RWPE2 (cell line): Measurements from ENCODE around the gene RNU5D-1.

Experiments
- ATAC-seq: fragments of 200-7000 bp; cut with Tn5 transposase; 3 replicates; pipeline ENCODE4 v1.9.1; 2021; ENCODE audit warnings: low read depth
- DNase-seq: peaks from one replicate; pipeline ENCODE4 v3.0.0-alpha.2; 2020; ENCODE audit warnings: low spot score
- H3K27ac ChIP-seq: fragments of 450-650 bp; 2 replicates; pipeline ENCODE4 v1.5.1; 2017; ENCODE audit warnings: mild to moderate bottlenecking; ENCODE audit not compliant: poor library complexity, severe bottlenecking
- H3K27me3 ChIP-seq: fragments of 250-450 bp; sonication (Bioruptor Pico); 2 replicates; pipeline ENCODE4 v1.5.1; 2021; ENCODE audit warnings: mild to moderate bottlenecking, moderate library complexity; ENCODE audit not compliant: insufficient read depth, poor library complexity, severe bottlenecking
- H3K36me3 ChIP-seq: fragments of 250-450 bp; sonication (Bioruptor Pico); 2 replicates; pipeline ENCODE4 v1.5.1; 2020; ENCODE audit warnings: low read depth, mild to moderate bottlenecking, moderate library complexity
- H3K4me1 ChIP-seq: fragments of 250-450 bp; sonication (Bioruptor Pico); 2 replicates; pipeline ENCODE4 v1.5.1; 2021; ENCODE audit warnings: mild to moderate bottlenecking, moderate library complexity; ENCODE audit not compliant: insufficient read depth, poor library complexity, severe bottlenecking
- H3K4me3 ChIP-seq: fragments of 250-450 bp; sonication (Bioruptor Pico); 2 replicates; pipeline ENCODE4 v1.5.1; 2021; ENCODE audit warnings: mild to moderate bottlenecking, moderate library complexity; ENCODE audit not compliant: severe bottlenecking
- H3K9me3 ChIP-seq: fragments of 250-450 bp; sonication (Bioruptor Pico); 2 replicates; pipeline ENCODE4 v1.5.1; 2021; ENCODE audit warnings: mild to moderate bottlenecking, moderate library complexity; ENCODE audit not compliant: severe bottlenecking
- TF ChIP-seq, protein P1 (sequence below): fragments of 450-650 bp; IDR thresholded peaks from one replicate; pipeline ENCODE4 v1.5.1; 2017; ENCODE audit warnings: mild to moderate bottlenecking, moderate library complexity; ENCODE audit not compliant: poor library complexity, severe bottlenecking

The RNU5D-1 gene

DNA sequence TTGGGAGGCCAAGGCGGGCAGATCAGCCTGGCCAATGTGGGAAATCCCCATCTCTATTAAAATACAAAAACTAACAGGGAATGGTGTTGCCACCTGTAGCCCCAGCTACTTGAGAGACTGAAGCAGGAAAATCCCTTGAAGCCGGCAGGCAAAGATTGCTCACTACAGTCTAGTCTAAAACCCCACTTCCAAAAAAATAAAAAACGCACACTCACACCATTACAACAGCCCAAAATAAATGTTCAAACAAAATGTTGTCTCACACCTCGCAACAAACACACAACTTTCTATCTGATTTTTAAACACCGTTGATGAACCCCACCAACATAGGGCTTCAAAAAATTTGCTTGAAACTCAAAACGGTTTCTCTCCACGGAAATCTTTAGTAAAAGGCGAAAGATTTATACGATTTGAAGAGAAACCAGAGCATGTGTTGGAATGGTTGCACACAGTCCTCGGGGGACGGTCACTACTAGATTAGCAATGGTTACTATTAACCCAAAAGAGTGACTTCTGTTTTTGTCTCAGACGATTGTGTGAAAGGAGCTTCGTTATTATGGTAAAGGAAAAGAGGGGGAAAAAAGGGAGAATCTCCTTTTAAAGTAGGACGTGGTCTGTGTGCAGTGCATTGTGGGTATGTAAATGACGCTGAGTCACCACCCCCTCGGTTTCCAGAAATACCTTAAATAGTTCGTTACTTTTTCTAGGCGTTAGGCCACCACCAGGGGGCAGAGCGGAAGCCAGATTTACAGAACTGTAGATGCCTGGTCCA is at the start of gene RNU5D-1:
Gene RNU5D-1, minus strand, starts transcription at position 430 of the 772 bp plus-strand sequence.
- ATAC-seq (peak; percentile 88), DNase-seq (peak; percentile 86)
- peak within 1 kb of the TSS; percentile 2 for H3K4me3 ChIP-seq
- peaks cover 17% of the 10 kb centered on the region for H3K4me1 ChIP-seq
- H3K27ac ChIP-seq: peak within 1 kb of the TSS; percentile 90
- H3K36me3 ChIP-seq: no peaks in the 10 kb centered on the region
- H3K9me3 ChIP-seq: no peaks in the 10 kb centered on the region
- H3K27me3 ChIP-seq: no peaks in the 10 kb centered on the region
- TF ChIP-seq, protein P1, sequence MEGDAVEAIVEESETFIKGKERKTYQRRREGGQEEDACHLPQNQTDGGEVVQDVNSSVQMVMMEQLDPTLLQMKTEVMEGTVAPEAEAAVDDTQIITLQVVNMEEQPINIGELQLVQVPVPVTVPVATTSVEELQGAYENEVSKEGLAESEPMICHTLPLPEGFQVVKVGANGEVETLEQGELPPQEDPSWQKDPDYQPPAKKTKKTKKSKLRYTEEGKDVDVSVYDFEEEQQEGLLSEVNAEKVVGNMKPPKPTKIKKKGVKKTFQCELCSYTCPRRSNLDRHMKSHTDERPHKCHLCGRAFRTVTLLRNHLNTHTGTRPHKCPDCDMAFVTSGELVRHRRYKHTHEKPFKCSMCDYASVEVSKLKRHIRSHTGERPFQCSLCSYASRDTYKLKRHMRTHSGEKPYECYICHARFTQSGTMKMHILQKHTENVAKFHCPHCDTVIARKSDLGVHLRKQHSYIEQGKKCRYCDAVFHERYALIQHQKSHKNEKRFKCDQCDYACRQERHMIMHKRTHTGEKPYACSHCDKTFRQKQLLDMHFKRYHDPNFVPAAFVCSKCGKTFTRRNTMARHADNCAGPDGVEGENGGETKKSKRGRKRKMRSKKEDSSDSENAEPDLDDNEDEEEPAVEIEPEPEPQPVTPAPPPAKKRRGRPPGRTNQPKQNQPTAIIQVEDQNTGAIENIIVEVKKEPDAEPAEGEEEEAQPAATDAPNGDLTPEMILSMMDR: peak; percentile 97

DNA sequence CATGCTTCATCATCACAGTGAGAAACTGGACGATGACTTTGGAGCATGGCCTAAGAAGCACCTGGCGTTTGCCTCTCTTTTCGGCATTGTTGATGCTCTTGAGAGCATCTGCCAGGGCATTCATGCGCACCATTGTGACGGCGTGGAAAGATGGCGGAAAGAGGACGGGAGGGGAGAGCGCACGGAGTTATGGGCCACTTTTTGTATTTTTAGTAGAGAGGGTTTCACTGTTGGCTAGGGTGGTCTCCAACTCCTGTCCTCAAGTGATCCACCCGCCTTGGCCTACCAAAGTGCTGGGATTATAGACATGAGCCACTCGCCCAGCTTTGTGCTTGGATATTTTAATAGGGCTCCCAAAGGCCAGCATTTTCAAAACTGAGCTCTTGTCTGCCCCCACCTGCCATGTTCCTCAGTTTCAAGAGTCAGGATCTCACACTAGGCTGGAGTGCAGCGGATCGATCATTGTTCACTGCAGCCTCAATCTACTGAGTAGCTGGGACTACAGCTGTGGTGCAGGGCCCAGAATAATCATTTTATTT is 49.7 kb upstream of the RNU5D-1 start:
- H3K36me3 ChIP-seq: peaks cover 56% of the 10 kb centered on the region
- no peak overlapping the region for H3K4me3 ChIP-seq
- no peak for DNase-seq
- no peaks in the 10 kb centered on the region for H3K9me3 ChIP-seq
- H3K27ac ChIP-seq: no peak overlapping the region
- peak; percentile 20; the same call in 2 of the 3 replicates for ATAC-seq
- H3K27me3 ChIP-seq: no peaks in the 10 kb centered on the region
- H3K4me1 ChIP-seq: peaks cover 4% of the 10 kb centered on the region
- TF ChIP-seq, protein P1: no peak

DNA sequence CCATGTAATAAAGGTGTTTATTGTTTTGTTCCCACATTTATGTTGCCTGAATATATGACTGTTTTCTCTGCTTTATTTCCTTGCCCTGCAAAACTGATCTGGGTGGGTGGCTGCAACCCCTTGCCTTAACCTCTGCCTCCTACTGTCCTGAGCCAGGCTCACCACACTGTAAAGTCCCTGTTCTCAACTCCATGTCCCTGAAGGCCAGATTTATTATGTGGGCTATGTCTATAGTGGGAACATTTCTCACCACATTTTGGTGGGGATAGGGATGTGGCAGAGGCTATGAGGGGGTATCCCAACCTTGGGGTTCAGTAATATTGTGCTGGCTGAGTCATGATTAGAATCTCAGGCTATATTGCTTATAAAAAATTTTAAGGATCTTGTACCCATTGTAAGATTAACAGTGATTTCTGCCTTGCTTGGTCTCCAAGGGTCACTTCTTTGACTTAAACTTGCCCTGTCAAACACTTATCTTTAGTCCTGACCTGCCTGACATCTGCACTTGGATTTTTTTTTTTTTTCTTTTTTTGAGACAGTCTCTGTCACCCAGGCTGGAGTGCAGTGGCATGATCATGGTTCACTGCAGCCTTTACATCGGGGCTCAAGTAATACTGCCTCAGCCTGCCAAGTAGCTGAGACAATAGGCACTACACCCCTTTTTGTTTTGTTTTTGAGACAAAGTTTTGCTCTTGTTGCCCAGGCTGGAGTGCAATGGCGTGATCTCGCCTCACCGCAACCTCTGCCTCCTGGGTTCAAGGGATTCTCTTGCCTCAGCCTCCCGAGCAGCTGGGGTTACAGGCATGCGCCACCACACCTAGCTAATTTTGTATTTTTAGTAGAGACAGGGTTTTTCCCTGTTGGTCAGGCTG is 48.0 kb upstream of the RNU5D-1 start:
- Histone ChIP-seq H3K27ac (no peak overlapping the region), H3K4me1 (peaks cover 7% of the 10 kb centered on the region), H3K4me3 (no peak overlapping the region), H3K27me3 (no peaks in the 10 kb centered on the region), H3K36me3 (peaks cover 59% of the 10 kb centered on the region), H3K9me3 (no peaks in the 10 kb centered on the region)
- TF ChIP-seq, protein P1: no peak
- DNase-seq (no peak), ATAC-seq (no peak)

DNA sequence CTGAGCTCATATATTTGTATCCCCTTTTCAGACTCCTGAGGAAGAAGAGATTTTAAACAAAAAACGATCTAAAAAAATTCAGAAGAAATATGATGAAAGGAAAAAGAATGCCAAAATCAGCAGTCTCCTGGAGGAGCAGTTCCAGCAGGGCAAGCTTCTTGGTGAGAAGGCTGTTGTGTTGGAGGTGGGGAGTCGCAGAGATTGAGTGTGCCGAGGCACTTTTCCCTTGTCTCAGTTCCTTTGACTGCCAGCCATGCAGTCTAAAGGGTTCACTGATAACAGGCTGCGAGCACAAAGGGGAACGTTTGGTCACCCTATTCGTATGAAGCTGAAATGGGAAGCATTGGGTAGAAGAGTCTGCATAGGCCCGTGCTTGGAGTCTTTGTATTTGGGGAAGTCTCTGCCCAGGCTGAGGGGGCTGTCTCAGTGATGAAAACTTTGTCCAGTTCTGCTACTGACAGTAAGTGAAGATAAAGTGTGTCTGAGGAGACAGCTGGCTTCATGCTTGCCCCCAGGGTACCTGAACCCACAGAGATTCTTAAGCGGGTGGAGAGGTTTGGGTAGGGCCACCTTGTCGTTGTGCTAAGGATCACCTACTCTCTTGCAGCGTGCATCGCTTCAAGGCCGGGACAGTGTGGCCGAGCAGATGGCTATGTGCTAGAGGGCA is 47.1 kb upstream of the RNU5D-1 start:
- peak overlapping the region; percentile 87 for H3K27ac ChIP-seq
- DNase-seq: no peak
- no peak overlapping the region for H3K4me3 ChIP-seq
- no peaks in the 10 kb centered on the region for H3K27me3 ChIP-seq
- no peaks in the 10 kb centered on the region for H3K9me3 ChIP-seq
- H3K36me3 ChIP-seq: peaks cover 59% of the 10 kb centered on the region
- ATAC-seq: no peak
- peaks cover 7% of the 10 kb centered on the region for H3K4me1 ChIP-seq
- TF ChIP-seq, protein P1: no peak
